ENCODE data around the gene EFNB2.

EFNB2 gene

DNA sequence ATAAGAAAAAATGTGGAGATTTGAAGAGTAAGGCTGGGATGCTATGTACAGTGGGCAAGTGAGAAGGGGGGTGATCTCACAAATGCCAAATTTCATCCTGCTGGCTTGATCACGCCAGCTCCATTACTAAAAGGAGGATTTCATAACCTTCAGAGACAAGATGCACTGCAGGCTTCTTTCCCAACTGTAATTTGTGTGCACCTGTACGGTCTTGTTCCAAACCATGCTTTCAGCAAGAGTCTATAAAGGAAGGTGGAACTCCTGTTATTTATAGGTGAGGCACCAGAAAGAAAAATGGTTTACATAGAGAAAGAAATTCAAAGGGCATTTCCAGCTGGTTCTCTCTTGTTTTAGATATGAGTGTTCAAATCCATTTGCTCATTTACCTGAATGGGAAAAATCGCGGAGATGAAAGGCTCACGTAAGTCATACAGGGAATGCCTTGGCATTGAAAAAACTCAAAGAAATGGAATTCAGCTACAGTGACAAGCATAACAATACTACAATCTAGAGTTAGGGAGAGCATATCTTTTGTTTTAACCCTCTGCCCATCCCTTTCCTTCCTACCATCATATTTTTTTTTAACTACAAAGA, 13.3 kb downstream of the EFNB2 start:
- no peaks in the 10 kb centered on the region for H4K20me1 ChIP-seq (ENCODE audit: control insufficient read depth, insufficient read depth, low read depth, low read length)
- no peaks in the 10 kb centered on the region for H3K27me3 ChIP-seq (ENCODE audit: control insufficient read depth, low read length)
- H3K4me2 ChIP-seq (ENCODE audit: low read length), result no peak overlapping the region
- no peaks in the 10 kb centered on the region for H3K4me1 ChIP-seq (ENCODE audit: control insufficient read depth, low read length)
- no peaks in the 10 kb centered on the region for H3K9me2 ChIP-seq (replicated peaks; ENCODE audit: control insufficient read depth, low read length)
- H3K79me2 ChIP-seq (ENCODE audit: control insufficient read depth, low read length), result no peaks in the 10 kb centered on the region
- no peaks in the 10 kb centered on the region for H3F3A ChIP-seq (ENCODE audit: control insufficient read depth, insufficient read depth)
- H3K27ac ChIP-seq (ENCODE audit: low read depth, low read length), result no peak overlapping the region
- TF ChIP-seq, protein P1, sequence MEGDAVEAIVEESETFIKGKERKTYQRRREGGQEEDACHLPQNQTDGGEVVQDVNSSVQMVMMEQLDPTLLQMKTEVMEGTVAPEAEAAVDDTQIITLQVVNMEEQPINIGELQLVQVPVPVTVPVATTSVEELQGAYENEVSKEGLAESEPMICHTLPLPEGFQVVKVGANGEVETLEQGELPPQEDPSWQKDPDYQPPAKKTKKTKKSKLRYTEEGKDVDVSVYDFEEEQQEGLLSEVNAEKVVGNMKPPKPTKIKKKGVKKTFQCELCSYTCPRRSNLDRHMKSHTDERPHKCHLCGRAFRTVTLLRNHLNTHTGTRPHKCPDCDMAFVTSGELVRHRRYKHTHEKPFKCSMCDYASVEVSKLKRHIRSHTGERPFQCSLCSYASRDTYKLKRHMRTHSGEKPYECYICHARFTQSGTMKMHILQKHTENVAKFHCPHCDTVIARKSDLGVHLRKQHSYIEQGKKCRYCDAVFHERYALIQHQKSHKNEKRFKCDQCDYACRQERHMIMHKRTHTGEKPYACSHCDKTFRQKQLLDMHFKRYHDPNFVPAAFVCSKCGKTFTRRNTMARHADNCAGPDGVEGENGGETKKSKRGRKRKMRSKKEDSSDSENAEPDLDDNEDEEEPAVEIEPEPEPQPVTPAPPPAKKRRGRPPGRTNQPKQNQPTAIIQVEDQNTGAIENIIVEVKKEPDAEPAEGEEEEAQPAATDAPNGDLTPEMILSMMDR (IDR thresholded peaks at IDR 0.05; ENCODE audit: low read depth, low read length, poor library complexity, severe bottlenecking), result no peak
- TF ChIP-seq EZH2phosphoT487 (IDR thresholded peaks at IDR 0.05; ENCODE audit: borderline replicate concordance, low read length), result no peak
- no peaks in the 10 kb centered on the region for H3K9me3 ChIP-seq (ENCODE audit: control insufficient read depth, insufficient read depth, low read length)
- no peaks in the 10 kb centered on the region for H3K36me3 ChIP-seq (ENCODE audit: control insufficient read depth, low read length)
- no peak overlapping the region for H3K4me3 ChIP-seq (ENCODE audit: low read length)

DNA sequence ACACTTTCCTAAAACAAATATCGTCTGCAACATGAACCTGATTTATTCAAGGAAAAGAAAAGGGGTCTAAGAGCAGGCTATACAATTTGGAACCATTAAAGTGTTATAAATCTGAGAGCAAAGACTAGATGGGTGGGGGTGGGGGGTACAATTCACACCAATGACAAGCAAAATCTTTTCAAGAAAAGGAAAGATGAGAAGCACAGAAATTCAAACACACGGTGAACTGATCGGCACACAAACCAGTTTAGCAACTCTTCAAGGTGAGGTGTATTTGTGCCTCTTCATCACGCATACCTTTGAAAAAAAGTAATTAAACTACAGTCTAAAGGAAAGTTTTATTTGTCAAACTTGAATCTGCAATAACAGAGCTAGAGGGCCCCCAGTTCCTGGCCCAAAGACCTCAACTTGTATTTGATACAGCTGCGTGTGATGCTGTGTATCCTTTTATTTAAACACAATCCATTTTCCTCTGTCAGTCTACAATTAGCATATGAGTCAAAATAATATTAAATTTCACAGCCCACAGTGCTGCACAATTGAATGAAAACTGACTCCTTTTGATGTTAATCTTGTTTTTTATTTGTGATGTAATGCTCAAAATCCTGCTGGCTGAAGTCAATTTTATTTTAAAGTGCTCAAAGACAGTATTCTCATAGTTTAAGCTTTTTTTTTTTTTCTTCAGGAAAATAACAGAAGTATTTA, 14.2 kb downstream of the EFNB2 start:
- H3K9me3 ChIP-seq (ENCODE audit: control insufficient read depth, insufficient read depth, low read length), result no peaks in the 10 kb centered on the region
- H3K4me3 ChIP-seq (ENCODE audit: low read length), result no peak overlapping the region
- no peaks in the 10 kb centered on the region for H3F3A ChIP-seq (ENCODE audit: control insufficient read depth, insufficient read depth)
- no peaks in the 10 kb centered on the region for H3K4me1 ChIP-seq (ENCODE audit: control insufficient read depth, low read length)
- no peaks in the 10 kb centered on the region for H4K20me1 ChIP-seq (ENCODE audit: control insufficient read depth, insufficient read depth, low read depth, low read length)
- H3K79me2 ChIP-seq (ENCODE audit: control insufficient read depth, low read length), result no peaks in the 10 kb centered on the region
- H3K27me3 ChIP-seq (ENCODE audit: control insufficient read depth, low read length), result no peaks in the 10 kb centered on the region
- TF ChIP-seq, protein P1 (IDR thresholded peaks at IDR 0.05; ENCODE audit: low read depth, low read length, poor library complexity, severe bottlenecking), result no peak
- no peak for TF ChIP-seq EZH2phosphoT487 (IDR thresholded peaks at IDR 0.05; ENCODE audit: borderline replicate concordance, low read length)
- H3K27ac ChIP-seq (ENCODE audit: low read depth, low read length), result no peak overlapping the region
- H3K36me3 ChIP-seq (ENCODE audit: control insufficient read depth, low read length), result no peaks in the 10 kb centered on the region
- H3K4me2 ChIP-seq (ENCODE audit: low read length), result no peak overlapping the region
- no peaks in the 10 kb centered on the region for H3K9me2 ChIP-seq (replicated peaks; ENCODE audit: control insufficient read depth, low read length)

DNA sequence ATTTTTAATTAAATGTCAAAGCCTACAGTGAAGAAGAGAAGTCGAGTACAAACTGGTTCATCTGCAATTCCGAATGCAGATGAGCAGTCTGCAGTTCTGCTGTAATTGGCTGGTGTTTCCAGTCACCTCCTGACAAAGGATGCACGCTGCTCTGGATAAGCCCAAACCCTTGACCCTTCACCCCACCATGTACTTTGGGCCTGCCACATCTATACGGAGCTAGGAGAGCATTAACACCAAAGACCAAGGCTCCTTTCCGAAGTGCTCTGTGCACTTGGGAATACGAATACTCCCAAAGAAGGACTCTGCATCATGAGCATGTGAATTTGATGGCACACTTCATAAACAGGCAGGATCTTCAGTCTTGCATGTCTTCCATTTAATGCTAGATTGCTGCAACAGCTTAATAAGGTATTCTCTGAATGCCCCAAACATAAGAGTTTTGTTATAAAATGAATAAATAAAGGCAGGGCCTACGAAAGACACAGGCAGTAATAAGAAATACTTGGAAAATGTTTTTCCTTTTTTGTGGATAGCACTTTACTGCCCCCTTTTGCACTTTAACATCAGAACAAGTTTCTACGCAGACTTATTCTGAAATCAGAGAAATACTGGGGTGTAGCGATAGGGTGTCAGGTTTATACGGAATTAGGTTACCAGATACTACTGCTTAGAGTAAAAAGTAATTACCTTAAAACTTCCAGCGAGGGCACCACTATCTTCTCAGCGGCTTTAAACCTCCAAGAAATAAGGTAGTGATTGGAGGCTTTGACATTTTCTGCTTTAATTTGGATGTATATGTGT, 15.0 kb downstream of the EFNB2 start:
- no peaks in the 10 kb centered on the region for H3K4me1 ChIP-seq (ENCODE audit: control insufficient read depth, low read length)
- H4K20me1 ChIP-seq (ENCODE audit: control insufficient read depth, insufficient read depth, low read depth, low read length), result no peaks in the 10 kb centered on the region
- no peaks in the 10 kb centered on the region for H3F3A ChIP-seq (ENCODE audit: control insufficient read depth, insufficient read depth)
- H3K27ac ChIP-seq (ENCODE audit: low read depth, low read length), result no peak overlapping the region
- TF ChIP-seq, protein P1 (IDR thresholded peaks at IDR 0.05; ENCODE audit: low read depth, low read length, poor library complexity, severe bottlenecking), result peak; percentile 16
- TF ChIP-seq EZH2phosphoT487 (IDR thresholded peaks at IDR 0.05; ENCODE audit: borderline replicate concordance, low read length), result no peak
- no peak overlapping the region for H3K4me3 ChIP-seq (ENCODE audit: low read length)
- no peaks in the 10 kb centered on the region for H3K36me3 ChIP-seq (ENCODE audit: control insufficient read depth, low read length)
- H3K9me2 ChIP-seq (replicated peaks; ENCODE audit: control insufficient read depth, low read length), result no peaks in the 10 kb centered on the region
- no peaks in the 10 kb centered on the region for H3K27me3 ChIP-seq (ENCODE audit: control insufficient read depth, low read length)
- no peaks in the 10 kb centered on the region for H3K79me2 ChIP-seq (ENCODE audit: control insufficient read depth, low read length)
- no peaks in the 10 kb centered on the region for H3K9me3 ChIP-seq (ENCODE audit: control insufficient read depth, insufficient read depth, low read length)
- no peak overlapping the region for H3K4me2 ChIP-seq (ENCODE audit: low read length)
